Tibial artery (tissue), 4 donors: Measurements from ENCODE around the gene ZRANB2.
A peak's percentile ranks its signal among the peaks of the same experiment; 100 is the strongest.

ENCODE experiments used
- DNase-seq, 2 donors: peaks; one replicate each; pipeline ENCODE4 v3.0.0-alpha.2; 2019
- H3K27ac ChIP-seq, 2 donors: fragments of 200-600 bp; sonication (generic) in 1 of 2; 1 replicate in 1 of 2; 2 replicates in 1 of 2; pipeline ENCODE4 v1.5.1; 2018 to 2019; ENCODE audit warnings: mild to moderate bottlenecking in 1 of 2
- H3K27me3 ChIP-seq, 2 donors: fragments of 200-600 bp; sonication (generic) in 1 of 2; one replicate each; pipeline versions ENCODE4 v1.5.1 to v1.6.0; 2016 to 2019
- H3K36me3 ChIP-seq, 3 donors: fragments of 200-600 bp; sonication (generic) in 2 of 3; one replicate each; pipeline ENCODE4 v1.5.1; 2016 to 2019; ENCODE audit warnings: mild to moderate bottlenecking in 2 of 3
- H3K4me1 ChIP-seq, 4 donors: fragments of 200-600 bp; sonication (generic) in 2 of 4; 1 replicate in 3 of 4; 2 replicates in 1 of 4; pipeline ENCODE4 v1.5.1; 2016 to 2019
- H3K4me3 ChIP-seq, 2 donors: fragments of 200-600 bp; sonication (generic) in 1 of 2; 1 replicate in 1 of 2; 2 replicates in 1 of 2; pipeline ENCODE4 v1.5.1; 2018 to 2019; ENCODE audit warnings: mild to moderate bottlenecking in 2 of 2
- H3K9me3 ChIP-seq, 3 donors: fragments of 200-600 bp; sonication (generic) in 1 of 3; one replicate each; pipeline ENCODE4 v1.5.1; 2016 to 2019
- CTCF ChIP-seq, 2 experiments: fragments of 200-600 bp in 1 of 2; fragments of 450-650 bp in 1 of 2; IDR thresholded peaks; one replicate each; pipeline ENCODE4 v1.5.1; 2017 to 2019; ENCODE audit warnings: antibody characterized with exemption in 2 of 2, mild to moderate bottlenecking in 1 of 2, moderate library complexity in 1 of 2
- intact Hi-C: fragments of 100-400 bp; cut with DNase I; formaldehyde crosslinking; loops from one replicate; pipeline ENCODE4 v1.15.0; 2023; ENCODE audit warnings: low total_unique reads

ZRANB2 gene

GRCh38 chr1:71080739-71081696 is at the start of gene ZRANB2:
ZRANB2 (minus strand) TSS chr1:71081035; CDS start chr1:71080995, 40 bp downstream.
- peaks cover 0 to 22% (median 15%) of the 10 kb centered on the region in 4 donors for H3K4me1 ChIP-seq
- H3K36me3 ChIP-seq: peaks cover 17 to 20% (median 17%) of the 10 kb centered on the region in 3 donors
- DNase-seq: peak; percentile 86 to 92
- H3K27ac ChIP-seq: peak within 1 kb of the TSS; percentile 83 to 86
- no peaks in the 10 kb centered on the region for H3K9me3 ChIP-seq
- intact Hi-C loops: no loop called here
- H3K27me3 ChIP-seq: no peaks in the 10 kb centered on the region
- peak within 1 kb of the TSS; percentile 67 to 79 for H3K4me3 ChIP-seq
- TF ChIP-seq CTCF (IDR thresholded peaks at IDR 0.05): peak; percentile 60 to 62

GRCh38 chr1:71128060-71128459 is 47.2 kb upstream of the ZRANB2 start:
- H3K4me1 ChIP-seq: no peaks in the 10 kb centered on the region
- intact Hi-C loops: no loop called here
- no peak overlapping the region for H3K27ac ChIP-seq
- no peak for TF ChIP-seq CTCF (IDR thresholded peaks at IDR 0.05)
- no peak for DNase-seq
- no peaks in the 10 kb centered on the region for H3K27me3 ChIP-seq
- no peak overlapping the region for H3K4me3 ChIP-seq
- H3K36me3 ChIP-seq: no peaks in the 10 kb centered on the region
- peaks cover 0 to 29% (median 27%) of the 10 kb centered on the region in 3 donors for H3K9me3 ChIP-seq

- TF ChIP-seq CTCF (IDR thresholded peaks at IDR 0.05): no peak
- H3K4me1 ChIP-seq: no peaks in the 10 kb centered on the region
- no peak for DNase-seq
- intact Hi-C loops: no loop called here
- H3K36me3 ChIP-seq: no peaks in the 10 kb centered on the region
- peaks cover 0 to 4% (median 0%) of the 10 kb centered on the region in 3 donors for H3K9me3 ChIP-seq
- H3K27me3 ChIP-seq: no peaks in the 10 kb centered on the region
- no peak overlapping the region for H3K27ac ChIP-seq
- no peak overlapping the region for H3K4me3 ChIP-seq
Observed at GRCh38 chr1:71118086-71118485, 37.3 kb upstream of the ZRANB2 start.

GRCh38 chr1:71116729-71117128 is 35.9 kb upstream of the ZRANB2 start:
- no peaks in the 10 kb centered on the region for H3K36me3 ChIP-seq
- no peaks in the 10 kb centered on the region for H3K27me3 ChIP-seq
- no peak for TF ChIP-seq CTCF (IDR thresholded peaks at IDR 0.05)
- intact Hi-C loops: no loop called here
- H3K27ac ChIP-seq: no peak overlapping the region
- no peaks in the 10 kb centered on the region for H3K9me3 ChIP-seq
- no peak for DNase-seq
- no peak overlapping the region for H3K4me3 ChIP-seq
- H3K4me1 ChIP-seq: no peaks in the 10 kb centered on the region

GRCh38 chr1:71106658-71107322 is 26.0 kb upstream of the ZRANB2 start:
- Histone ChIP-seq H3K27me3 (no peaks in the 10 kb centered on the region), H3K4me1 (no peaks in the 10 kb centered on the region), H3K27ac (no peak overlapping the region), H3K9me3 (no peaks in the 10 kb centered on the region), H3K36me3 (no peaks in the 10 kb centered on the region), H3K4me3 (no peak overlapping the region)
- intact Hi-C loops: no loop called here
- TF ChIP-seq CTCF (IDR thresholded peaks at IDR 0.05): no peak
- no peak for DNase-seq
